ENCODE measurements around the gene ZNF486. TPM values are rescaled to one million over a fixed set of nuclear protein-coding genes. Genes with fewer than 3 reads are reported as not detected.
"Not testable (repeated sequence)": the region's sequence is repeated elsewhere in the genome, so short reads cannot be mapped to it uniquely, and the experiment has no call there.

The ZNF486 gene
- total RNA-seq, 1 donor, result 7.3 TPM

GRCh38 chr19:20162821-20163220 is 4.2 kb upstream of the ZNF486 start:
- no peak for TF ChIP-seq CTCF (IDR thresholded peaks at IDR 0.05; ENCODE audit: insufficient read depth, low read depth, low read length)
- no peak overlapping the region for H3K4me3 ChIP-seq (ENCODE audit: low read depth, low read length)
- no peak for DNase-seq (ENCODE audit: low read depth)

- no peak for TF ChIP-seq CTCF (IDR thresholded peaks at IDR 0.05; ENCODE audit: insufficient read depth, low read depth, low read length)
- DNase-seq (ENCODE audit: low read depth), result no peak
Observed at GRCh38 chr19:20164456-20164855, 2.6 kb upstream of the ZNF486 start.

GRCh38 chr19:20165971-20166592 is 932 bp upstream of the ZNF486 start:
- TF ChIP-seq CTCF (IDR thresholded peaks at IDR 0.05; ENCODE audit: insufficient read depth, low read depth, low read length), result no peak
- no peak overlapping the region for H3K4me3 ChIP-seq (ENCODE audit: low read depth, low read length)
- DNase-seq (ENCODE audit: low read depth), result no peak

More at GRCh38 chr19:20164456-20164855, 2.6 kb upstream of the ZNF486 start:
- no peak overlapping the region for H3K4me3 ChIP-seq (ENCODE audit: low read depth, low read length)

GRCh38 chr19:20167651-20168122 is 673 bp downstream of the ZNF486 start:
- peak overlapping the region; percentile 95 for H3K4me3 ChIP-seq (ENCODE audit: low read depth, low read length)
- peak; percentile 95 for DNase-seq (ENCODE audit: low read depth)
- TF ChIP-seq CTCF (IDR thresholded peaks at IDR 0.05; ENCODE audit: insufficient read depth, low read depth, low read length), result no peak

GRCh38 chr19:20171285-20171684 is 4.3 kb downstream of the ZNF486 start:
- no peak overlapping the region for H3K4me3 ChIP-seq (ENCODE audit: low read depth, low read length)
- no peak for TF ChIP-seq CTCF (IDR thresholded peaks at IDR 0.05; ENCODE audit: insufficient read depth, low read depth, low read length)
- DNase-seq (ENCODE audit: low read depth), result no peak

GRCh38 chr19:20175848-20176247 is 8.8 kb downstream of the ZNF486 start:
- DNase-seq (ENCODE audit: low read depth); H3K4me3 ChIP-seq (ENCODE audit: low read depth, low read length): not testable (repeated sequence)

- not testable (repeated sequence) for H3K4me3 ChIP-seq (ENCODE audit: low read depth, low read length)
- DNase-seq (ENCODE audit: low read depth), result peak; percentile 21
Observed at GRCh38 chr19:20179956-20180355, 12.9 kb downstream of the ZNF486 start.

- TF ChIP-seq CTCF (IDR thresholded peaks at IDR 0.05; ENCODE audit: insufficient read depth, low read depth, low read length), result no peak
- no peak for DNase-seq (ENCODE audit: low read depth)
- H3K4me3 ChIP-seq (ENCODE audit: low read depth, low read length), result no peak overlapping the region
Observed at GRCh38 chr19:20182222-20182785, 15.3 kb downstream of the ZNF486 start.

Measured in fibroblast of villous mesenchyme (primary cell).